ENCODE measurements around the gene GNAI1.

GNAI1 gene

DNA sequence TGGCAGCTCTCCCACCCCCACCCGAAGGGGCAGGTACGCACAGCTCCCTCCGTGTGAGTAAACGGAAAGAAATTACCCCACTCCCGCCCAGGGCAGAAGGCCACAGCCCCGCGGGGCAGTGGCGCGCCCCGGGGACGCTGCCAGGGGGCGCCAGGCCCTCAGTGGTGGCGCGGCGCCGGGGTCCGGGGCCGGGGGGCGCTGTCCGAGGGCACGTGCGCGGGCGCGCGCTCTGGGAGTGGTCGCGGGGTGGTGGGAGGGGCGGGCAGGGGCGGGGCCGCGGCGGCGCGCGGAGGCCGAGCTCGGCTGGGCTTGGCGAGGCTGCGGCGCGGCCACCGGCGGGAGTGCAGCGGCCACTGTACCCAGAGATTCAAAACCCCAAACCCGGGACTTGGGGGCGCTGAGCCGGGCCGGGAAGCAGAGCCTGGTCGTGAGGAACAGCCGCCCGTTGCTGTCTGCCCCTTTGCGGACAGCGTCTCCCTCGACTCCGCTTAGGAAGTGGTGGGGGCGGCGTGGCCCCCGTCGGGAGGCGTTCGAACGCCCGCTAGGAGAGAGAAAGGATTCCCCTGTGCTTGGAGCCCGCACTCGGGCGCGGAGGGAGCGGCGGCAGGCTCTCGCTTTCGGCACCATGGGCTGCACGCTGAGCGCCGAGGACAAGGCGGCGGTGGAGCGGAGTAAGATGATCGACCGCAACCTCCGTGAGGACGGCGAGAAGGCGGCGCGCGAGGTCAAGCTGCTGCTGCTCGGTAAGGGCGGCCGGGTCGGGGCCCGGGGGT is at the start of gene GNAI1:
TSS of gene GNAI1 (plus strand) at position 296 of the 773 bp plus-strand sequence. CDS start at position 626, 330 bp downstream.
- Histone ChIP-seq H3K27ac (ENCODE audit: low read depth, low read length) (peak within 1 kb of the TSS; percentile 96), H3K4me1 (ENCODE audit: insufficient read depth, low read length) (peaks cover 32% of the 10 kb centered on the region), H3K9me3 (ENCODE audit: low read length) (no peaks in the 10 kb centered on the region), H3K4me3 (ENCODE audit: low read depth in 1 of 2, low read length in 2 of 2) (peak within 1 kb of the TSS; percentile 90 to 94), H3K9ac (ENCODE audit: low read length) (peak within 1 kb of the TSS; percentile 94), H3K36me3 (ENCODE audit: insufficient read depth, low read length) (no peaks in the 10 kb centered on the region), H3K27me3 (ENCODE audit: control insufficient read depth in 1 of 2, insufficient read depth in 2 of 2, low read length in 2 of 2) (no peaks in the 10 kb centered on the region)

GRCh38 chr7:80087051-80087770 is 47.4 kb upstream of the GNAI1 start:
- Histone ChIP-seq H3K27me3 (ENCODE audit: control insufficient read depth in 1 of 2, insufficient read depth in 2 of 2, low read length in 2 of 2) (no peaks in the 10 kb centered on the region), H3K36me3 (ENCODE audit: insufficient read depth, low read length) (no peaks in the 10 kb centered on the region), H3K27ac (ENCODE audit: low read depth, low read length) (no peak overlapping the region), H3K4me3 (ENCODE audit: low read depth in 1 of 2, low read length in 2 of 2) (peak overlapping the region in 1 of 2 donors; percentile 32), H3K9me3 (ENCODE audit: low read length) (no peaks in the 10 kb centered on the region), H3K9ac (ENCODE audit: low read length) (no peak overlapping the region), H3K4me1 (ENCODE audit: insufficient read depth, low read length) (peaks cover 18% of the 10 kb centered on the region)

- no peaks in the 10 kb centered on the region for H3K36me3 ChIP-seq (ENCODE audit: insufficient read depth, low read length)
- no peak overlapping the region for H3K9ac ChIP-seq (ENCODE audit: low read length)
- peaks cover 18% of the 10 kb centered on the region for H3K4me1 ChIP-seq (ENCODE audit: insufficient read depth, low read length)
- no peaks in the 10 kb centered on the region for H3K27me3 ChIP-seq (ENCODE audit: control insufficient read depth in 1 of 2, insufficient read depth in 2 of 2, low read length in 2 of 2)
- peak overlapping the region in 1 of 2 donors; percentile 32 for H3K4me3 ChIP-seq (ENCODE audit: low read depth in 1 of 2, low read length in 2 of 2)
- no peak overlapping the region for H3K27ac ChIP-seq (ENCODE audit: low read depth, low read length)
- no peaks in the 10 kb centered on the region for H3K9me3 ChIP-seq (ENCODE audit: low read length)
These were observed 46.9 kb upstream of the GNAI1 start for GRCh38 chr7:80087771-80088170.

- H3K36me3 ChIP-seq (ENCODE audit: insufficient read depth, low read length), result no peaks in the 10 kb centered on the region
- H3K27ac ChIP-seq (ENCODE audit: low read depth, low read length), result no peak overlapping the region
- H3K4me3 ChIP-seq (ENCODE audit: low read depth in 1 of 2, low read length in 2 of 2), result no peak overlapping the region
- peaks cover 18% of the 10 kb centered on the region for H3K4me1 ChIP-seq (ENCODE audit: insufficient read depth, low read length)
- no peak overlapping the region for H3K9ac ChIP-seq (ENCODE audit: low read length)
- H3K27me3 ChIP-seq (ENCODE audit: control insufficient read depth in 1 of 2, insufficient read depth in 2 of 2, low read length in 2 of 2), result no peaks in the 10 kb centered on the region
- no peaks in the 10 kb centered on the region for H3K9me3 ChIP-seq (ENCODE audit: low read length)
These were observed 45.9 kb upstream of the GNAI1 start for GRCh38 chr7:80088705-80089104.

DNA sequence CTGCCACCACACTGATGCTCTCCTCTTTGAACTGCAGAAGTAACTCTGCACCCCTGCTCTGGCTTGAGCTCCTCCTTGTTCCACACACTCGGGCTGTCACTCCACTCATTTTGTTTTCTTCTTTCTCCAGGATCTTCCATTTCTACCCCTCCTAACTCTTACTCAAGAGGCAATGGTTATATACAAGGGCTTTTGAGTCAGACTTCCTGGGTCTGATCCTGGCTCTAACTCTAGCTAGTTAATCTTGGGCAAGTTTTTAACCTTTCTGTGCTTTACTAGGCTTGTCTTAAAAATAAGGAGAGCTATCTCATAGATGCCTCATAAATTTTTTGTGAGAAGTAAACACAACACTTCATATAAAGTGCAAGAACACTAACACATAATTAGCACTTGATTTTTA is 45.3 kb upstream of the GNAI1 start:
- Histone ChIP-seq H3K36me3 (ENCODE audit: insufficient read depth, low read length) (no peaks in the 10 kb centered on the region), H3K27ac (ENCODE audit: low read depth, low read length) (no peak overlapping the region), H3K9ac (ENCODE audit: low read length) (no peak overlapping the region), H3K4me1 (ENCODE audit: insufficient read depth, low read length) (peaks cover 18% of the 10 kb centered on the region), H3K4me3 (ENCODE audit: low read depth in 1 of 2, low read length in 2 of 2) (no peak overlapping the region), H3K27me3 (ENCODE audit: control insufficient read depth in 1 of 2, insufficient read depth in 2 of 2, low read length in 2 of 2) (no peaks in the 10 kb centered on the region), H3K9me3 (ENCODE audit: low read length) (no peaks in the 10 kb centered on the region)

DNA sequence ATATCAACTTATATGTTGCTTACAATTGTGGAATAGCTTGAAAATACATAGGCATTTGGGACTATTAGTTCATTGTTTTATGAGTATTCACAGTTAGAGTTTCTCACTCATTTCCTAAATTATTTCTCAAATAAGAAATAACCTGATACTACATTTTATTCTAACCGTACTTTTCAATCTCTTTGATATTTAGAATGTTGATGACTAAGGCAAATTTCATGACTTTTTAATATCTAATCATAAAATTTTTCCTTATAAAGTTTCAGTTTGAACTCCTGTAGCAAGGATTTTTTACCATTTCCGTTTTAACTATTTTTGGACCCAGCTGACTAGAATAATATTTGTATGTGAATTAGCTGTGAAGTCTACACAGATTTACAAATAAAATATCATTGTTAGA is 41.3 kb upstream of the GNAI1 start:
- H3K27ac ChIP-seq (ENCODE audit: low read depth, low read length), result no peak overlapping the region
- no peaks in the 10 kb centered on the region for H3K36me3 ChIP-seq (ENCODE audit: insufficient read depth, low read length)
- H3K27me3 ChIP-seq (ENCODE audit: control insufficient read depth in 1 of 2, insufficient read depth in 2 of 2, low read length in 2 of 2), result no peaks in the 10 kb centered on the region
- H3K4me3 ChIP-seq (ENCODE audit: low read depth in 1 of 2, low read length in 2 of 2), result no peak overlapping the region
- no peak overlapping the region for H3K9ac ChIP-seq (ENCODE audit: low read length)
- H3K9me3 ChIP-seq (ENCODE audit: low read length), result no peaks in the 10 kb centered on the region
- peaks cover 3% of the 10 kb centered on the region for H3K4me1 ChIP-seq (ENCODE audit: insufficient read depth, low read length)

- Histone ChIP-seq H3K9me3 (ENCODE audit: low read length) (no peaks in the 10 kb centered on the region), H3K4me3 (ENCODE audit: low read depth in 1 of 2, low read length in 2 of 2) (no peak overlapping the region), H3K9ac (ENCODE audit: low read length) (no peak overlapping the region), H3K27ac (ENCODE audit: low read depth, low read length) (no peak overlapping the region), H3K27me3 (ENCODE audit: control insufficient read depth in 1 of 2, insufficient read depth in 2 of 2, low read length in 2 of 2) (no peaks in the 10 kb centered on the region), H3K4me1 (ENCODE audit: insufficient read depth, low read length) (no peaks in the 10 kb centered on the region), H3K36me3 (ENCODE audit: insufficient read depth, low read length) (no peaks in the 10 kb centered on the region)
These were observed 39.1 kb upstream of the GNAI1 start for GRCh38 chr7:80095545-80095944.

- no peak overlapping the region for H3K9ac ChIP-seq (ENCODE audit: low read length)
- no peak overlapping the region for H3K4me3 ChIP-seq (ENCODE audit: low read depth in 1 of 2, low read length in 2 of 2)
- H3K27me3 ChIP-seq (ENCODE audit: control insufficient read depth in 1 of 2, insufficient read depth in 2 of 2, low read length in 2 of 2), result no peaks in the 10 kb centered on the region
- no peaks in the 10 kb centered on the region for H3K9me3 ChIP-seq (ENCODE audit: low read length)
- H3K36me3 ChIP-seq (ENCODE audit: insufficient read depth, low read length), result no peaks in the 10 kb centered on the region
- no peaks in the 10 kb centered on the region for H3K4me1 ChIP-seq (ENCODE audit: insufficient read depth, low read length)
- no peak overlapping the region for H3K27ac ChIP-seq (ENCODE audit: low read depth, low read length)
These were observed 36.9 kb upstream of the GNAI1 start for GRCh38 chr7:80097756-80098155.

DNA sequence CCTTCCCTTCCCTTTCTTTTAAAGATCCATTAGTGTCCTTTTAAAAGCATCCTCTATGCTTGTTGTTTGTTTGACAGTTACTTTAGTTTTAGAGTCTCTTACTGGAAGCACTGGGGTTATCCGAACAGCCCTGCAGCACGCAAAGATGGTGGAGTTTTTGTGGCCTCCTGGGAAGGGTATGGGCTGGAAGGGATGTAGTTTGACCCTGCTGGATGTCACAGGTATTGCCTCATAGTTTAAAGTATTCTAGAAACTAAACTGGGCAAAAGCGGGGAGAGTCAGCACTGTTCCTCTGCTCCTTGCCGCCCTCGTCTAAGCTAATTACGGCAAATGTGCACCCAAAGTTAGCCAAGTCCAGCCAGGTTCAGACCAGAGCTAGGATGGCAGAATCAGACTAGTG is 35.8 kb upstream of the GNAI1 start:
- no peaks in the 10 kb centered on the region for H3K4me1 ChIP-seq (ENCODE audit: insufficient read depth, low read length)
- H3K27ac ChIP-seq (ENCODE audit: low read depth, low read length), result no peak overlapping the region
- H3K9ac ChIP-seq (ENCODE audit: low read length), result no peak overlapping the region
- H3K9me3 ChIP-seq (ENCODE audit: low read length), result no peaks in the 10 kb centered on the region
- H3K4me3 ChIP-seq (ENCODE audit: low read depth in 1 of 2, low read length in 2 of 2), result no peak overlapping the region
- no peaks in the 10 kb centered on the region for H3K36me3 ChIP-seq (ENCODE audit: insufficient read depth, low read length)
- H3K27me3 ChIP-seq (ENCODE audit: control insufficient read depth in 1 of 2, insufficient read depth in 2 of 2, low read length in 2 of 2), result no peaks in the 10 kb centered on the region

GRCh38 chr7:80100254-80100653 is 34.4 kb upstream of the GNAI1 start:
- H3K9me3 ChIP-seq (ENCODE audit: low read length), result no peaks in the 10 kb centered on the region
- no peak overlapping the region for H3K9ac ChIP-seq (ENCODE audit: low read length)
- no peaks in the 10 kb centered on the region for H3K4me1 ChIP-seq (ENCODE audit: insufficient read depth, low read length)
- no peaks in the 10 kb centered on the region for H3K36me3 ChIP-seq (ENCODE audit: insufficient read depth, low read length)
- no peak overlapping the region for H3K4me3 ChIP-seq (ENCODE audit: low read depth in 1 of 2, low read length in 2 of 2)
- no peaks in the 10 kb centered on the region for H3K27me3 ChIP-seq (ENCODE audit: control insufficient read depth in 1 of 2, insufficient read depth in 2 of 2, low read length in 2 of 2)
- no peak overlapping the region for H3K27ac ChIP-seq (ENCODE audit: low read depth, low read length)

- Histone ChIP-seq H3K9ac (ENCODE audit: low read length) (no peak overlapping the region), H3K4me1 (ENCODE audit: insufficient read depth, low read length) (peaks cover 11% of the 10 kb centered on the region)
These were observed 28.8 kb upstream of the GNAI1 start for GRCh38 chr7:80105701-80106408.

More at GRCh38 chr7:80105701-80106408, 28.8 kb upstream of the GNAI1 start:
- Histone ChIP-seq H3K27me3 (ENCODE audit: control insufficient read depth in 1 of 2, insufficient read depth in 2 of 2, low read length in 2 of 2) (no peaks in the 10 kb centered on the region), H3K27ac (ENCODE audit: low read depth, low read length) (no peak overlapping the region), H3K9me3 (ENCODE audit: low read length) (no peaks in the 10 kb centered on the region), H3K4me3 (ENCODE audit: low read depth in 1 of 2, low read length in 2 of 2) (no peak overlapping the region), H3K36me3 (ENCODE audit: insufficient read depth, low read length) (no peaks in the 10 kb centered on the region)
